DMS 273 (cell line): ENCODE measurements around the gene TMEM130.
A peak's percentile ranks its signal among the peaks of the same experiment; 100 is the strongest.

ENCODE experiments used
- DNase-seq: peaks from one replicate; lab custom pipeline; 2025; ENCODE audit not compliant: unreplicated experiment; lab: John Stamatoyannopoulos, UW

Gene TMEM130, protein sequence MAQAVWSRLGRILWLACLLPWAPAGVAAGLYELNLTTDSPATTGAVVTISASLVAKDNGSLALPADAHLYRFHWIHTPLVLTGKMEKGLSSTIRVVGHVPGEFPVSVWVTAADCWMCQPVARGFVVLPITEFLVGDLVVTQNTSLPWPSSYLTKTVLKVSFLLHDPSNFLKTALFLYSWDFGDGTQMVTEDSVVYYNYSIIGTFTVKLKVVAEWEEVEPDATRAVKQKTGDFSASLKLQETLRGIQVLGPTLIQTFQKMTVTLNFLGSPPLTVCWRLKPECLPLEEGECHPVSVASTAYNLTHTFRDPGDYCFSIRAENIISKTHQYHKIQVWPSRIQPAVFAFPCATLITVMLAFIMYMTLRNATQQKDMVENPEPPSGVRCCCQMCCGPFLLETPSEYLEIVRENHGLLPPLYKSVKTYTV

DNA sequence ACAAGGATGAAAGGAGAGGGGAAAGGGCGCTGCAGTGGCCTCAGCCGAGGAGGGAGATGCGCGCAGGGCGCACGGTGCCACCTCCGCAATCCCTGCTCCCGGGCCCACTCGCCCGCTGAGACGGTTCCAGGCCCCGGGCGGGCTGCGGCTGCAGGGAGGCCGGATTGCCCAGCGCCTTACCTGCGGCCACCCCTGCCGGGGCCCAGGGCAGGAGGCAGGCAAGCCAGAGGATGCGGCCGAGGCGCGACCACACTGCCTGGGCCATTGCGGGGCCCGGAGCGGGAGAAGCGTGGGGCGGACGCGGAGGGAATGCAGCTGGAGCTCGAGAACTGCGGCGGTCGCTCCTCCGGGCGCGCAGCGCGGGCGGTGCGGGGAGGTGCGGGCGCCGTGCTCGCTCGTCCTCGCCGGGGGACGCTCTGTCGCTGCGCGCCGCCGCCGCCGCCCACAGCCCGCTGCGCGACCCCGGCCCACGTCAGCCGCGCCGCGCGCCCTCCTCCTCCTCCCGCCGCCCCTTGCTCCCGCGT, at the start of gene TMEM130:
TMEM130 (minus strand) TSS at position 418 of the 524 bp plus-strand sequence; CDS start at position 265, 153 bp downstream.
- peak; percentile 71 for DNase-seq

DNA sequence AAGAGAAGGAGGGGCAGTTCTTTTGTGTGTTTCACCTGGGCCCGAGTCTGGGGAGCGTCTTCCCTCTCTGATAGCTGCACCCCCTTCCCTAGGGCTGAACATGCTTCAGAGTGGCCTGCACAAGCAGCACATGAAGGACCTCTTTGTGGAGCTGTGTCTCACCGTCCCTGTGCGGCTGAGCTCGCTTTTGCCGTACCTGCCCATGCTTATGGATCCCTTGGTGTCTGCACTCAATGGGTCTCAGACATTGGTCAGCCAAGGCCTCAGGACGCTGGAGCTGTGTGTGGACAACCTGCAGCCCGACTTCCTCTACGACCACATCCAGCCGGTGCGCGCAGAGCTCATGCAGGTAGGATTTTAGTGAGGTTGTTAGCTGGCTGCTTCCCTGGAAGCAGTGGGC, 47.5 kb upstream of the TMEM130 start:
- no peak for DNase-seq

DNA sequence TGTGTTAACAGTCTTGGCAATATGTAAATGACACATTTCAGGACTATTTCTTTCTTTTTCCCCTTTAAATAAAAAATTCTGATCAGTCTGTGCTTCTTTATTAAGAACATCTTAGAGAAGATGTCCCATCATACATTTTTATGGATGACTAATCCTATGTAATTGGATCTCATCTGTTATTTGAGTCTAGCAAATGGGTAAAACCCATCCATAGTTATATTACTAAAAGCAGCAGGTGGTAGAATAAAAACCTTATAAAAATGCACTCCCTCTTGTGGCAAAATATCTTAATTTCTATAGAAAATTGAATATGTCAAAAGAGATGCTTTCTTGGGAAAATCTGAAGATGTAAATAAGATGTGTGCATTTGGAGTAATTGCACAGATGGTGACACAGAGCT, 43.8 kb upstream of the TMEM130 start:
- DNase-seq = peak; percentile 18

DNA sequence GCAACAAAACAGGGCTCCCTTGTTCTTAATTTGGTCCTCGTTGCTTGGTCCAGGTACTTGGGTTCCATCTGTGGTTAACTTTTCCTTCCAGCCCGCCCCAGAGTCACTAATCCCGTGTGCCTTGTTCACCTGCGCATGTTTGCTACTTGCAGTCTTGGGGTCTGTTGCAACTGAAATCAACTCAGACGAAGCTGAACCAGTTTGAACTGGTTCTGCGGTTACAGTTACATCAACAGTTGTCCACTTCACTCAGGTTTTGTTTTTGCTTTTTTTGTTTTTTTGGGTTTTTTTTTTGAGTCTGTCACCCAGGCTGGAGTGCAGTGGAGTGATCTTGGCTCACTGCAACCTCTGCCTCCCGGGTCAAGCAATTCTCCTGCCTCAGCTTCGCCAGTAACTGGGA, 43.2 kb upstream of the TMEM130 start:
- DNase-seq = no peak

DNA sequence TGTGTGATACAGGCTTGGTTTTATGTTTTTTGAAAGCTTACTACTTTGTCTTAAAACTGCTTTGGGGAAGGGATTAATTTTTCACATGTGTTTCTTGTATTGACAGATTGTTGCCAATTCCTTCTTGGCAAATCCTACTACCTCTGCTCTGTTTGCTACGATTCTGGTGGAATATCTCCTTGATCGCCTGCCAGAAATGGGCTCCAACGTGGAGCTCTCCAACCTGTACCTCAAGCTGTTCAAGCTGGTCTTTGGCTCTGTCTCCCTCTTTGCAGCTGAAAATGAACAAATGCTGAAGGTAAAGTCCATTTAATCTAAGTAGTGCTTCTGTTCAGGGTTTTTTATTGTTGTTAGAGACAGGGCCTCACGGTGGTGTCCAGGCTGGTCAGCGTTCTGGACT, 42.1 kb upstream of the TMEM130 start:
- DNase-seq = peak; percentile 92

DNA sequence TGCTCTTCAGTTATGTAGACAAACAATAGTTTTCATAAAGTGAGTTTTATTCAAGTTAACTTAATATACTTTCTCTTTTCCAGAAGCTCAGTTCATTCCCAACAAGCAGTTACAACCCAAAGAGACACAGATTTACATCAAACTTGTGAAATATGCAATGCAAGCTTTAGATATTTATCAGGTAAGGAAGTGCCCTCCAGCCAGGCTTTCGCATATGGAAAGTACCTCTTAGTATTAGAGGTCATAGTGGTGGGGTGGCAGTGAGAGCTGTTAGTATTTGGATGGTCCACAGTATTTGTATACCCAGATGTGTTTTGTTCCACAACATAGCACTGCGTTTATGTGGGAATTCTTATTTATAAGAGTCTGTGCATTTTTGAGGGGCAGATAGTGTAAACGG, 40.6 kb upstream of the TMEM130 start:
- no peak for DNase-seq

DNA sequence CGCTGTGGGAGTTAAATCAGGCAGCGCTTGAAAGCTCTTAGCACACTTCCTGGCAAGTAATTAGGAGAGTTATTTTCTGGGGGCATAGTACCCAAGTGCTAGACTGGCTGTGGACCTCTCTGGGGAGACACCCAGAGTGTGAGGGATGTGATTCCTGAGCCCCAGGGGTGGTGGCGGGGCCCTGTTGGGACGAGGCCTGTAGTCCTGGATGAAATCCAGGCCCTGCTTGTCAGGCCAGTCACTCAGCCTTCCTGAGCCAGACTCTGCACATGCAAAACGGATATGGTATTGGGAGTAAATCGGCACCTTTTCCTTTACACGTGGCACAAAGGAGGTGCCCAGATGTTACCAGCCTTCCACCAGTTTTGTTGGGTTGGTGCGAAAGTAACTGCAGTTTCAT, 39.7 kb upstream of the TMEM130 start:
- DNase-seq = peak; percentile 15

DNA sequence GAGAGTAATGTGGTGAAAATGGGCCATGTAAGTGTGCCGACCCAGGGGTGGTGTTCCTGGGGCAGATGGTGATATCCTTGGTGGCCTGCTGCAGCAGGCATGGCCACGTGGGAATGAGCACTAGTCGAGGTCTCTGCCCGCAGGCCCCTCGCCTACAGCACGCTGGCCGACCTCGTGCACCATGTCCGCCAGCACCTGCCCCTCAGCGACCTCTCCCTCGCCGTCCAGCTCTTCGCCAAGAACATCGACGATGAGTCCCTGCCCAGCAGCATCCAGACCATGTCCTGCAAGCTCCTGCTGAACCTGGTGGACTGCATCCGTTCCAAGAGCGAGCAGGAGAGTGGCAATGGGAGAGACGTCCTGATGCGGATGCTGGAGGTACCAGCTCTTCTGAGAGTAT, 38.8 kb upstream of the TMEM130 start:
- no peak for DNase-seq

DNA sequence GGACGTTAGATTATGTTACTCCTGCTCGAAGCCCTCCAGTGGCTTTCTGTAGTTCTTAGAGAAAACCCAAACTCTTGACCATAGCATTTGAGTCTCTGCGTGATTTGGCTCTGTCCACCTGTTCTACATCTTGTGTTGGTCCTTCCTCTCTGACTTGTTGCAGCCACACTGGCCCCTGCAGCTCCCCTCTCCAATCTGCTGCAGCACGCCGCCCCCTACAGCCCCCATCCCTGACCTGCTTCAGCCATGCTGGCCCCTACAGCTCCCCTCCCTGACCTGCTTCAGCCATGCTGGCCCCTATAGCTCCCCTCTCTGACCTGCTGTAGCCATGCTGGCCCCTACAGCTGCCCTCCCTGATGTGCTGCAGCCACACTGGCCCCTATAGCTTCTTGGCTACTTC, 37.8 kb upstream of the TMEM130 start:
- no peak for DNase-seq

DNA sequence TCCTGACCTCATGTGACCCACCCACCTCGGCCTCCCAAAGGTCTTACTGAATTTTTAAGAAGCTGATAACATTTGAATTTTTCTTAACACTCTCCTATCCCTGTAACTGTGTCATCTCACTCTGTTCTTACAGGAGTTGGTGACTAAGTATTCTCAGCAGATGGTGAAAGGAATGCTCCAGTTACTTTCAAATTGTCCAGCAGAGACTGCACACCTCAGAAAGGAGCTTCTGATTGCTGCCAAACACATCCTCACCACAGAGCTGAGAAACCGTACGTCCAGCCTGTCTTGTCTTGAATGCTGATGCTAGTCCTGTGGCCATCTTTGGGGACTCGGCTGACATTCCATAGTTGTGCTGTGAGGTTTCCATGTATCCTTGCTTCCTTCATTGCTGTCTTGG, 33.4 kb upstream of the TMEM130 start:
- no peak for DNase-seq

DNA sequence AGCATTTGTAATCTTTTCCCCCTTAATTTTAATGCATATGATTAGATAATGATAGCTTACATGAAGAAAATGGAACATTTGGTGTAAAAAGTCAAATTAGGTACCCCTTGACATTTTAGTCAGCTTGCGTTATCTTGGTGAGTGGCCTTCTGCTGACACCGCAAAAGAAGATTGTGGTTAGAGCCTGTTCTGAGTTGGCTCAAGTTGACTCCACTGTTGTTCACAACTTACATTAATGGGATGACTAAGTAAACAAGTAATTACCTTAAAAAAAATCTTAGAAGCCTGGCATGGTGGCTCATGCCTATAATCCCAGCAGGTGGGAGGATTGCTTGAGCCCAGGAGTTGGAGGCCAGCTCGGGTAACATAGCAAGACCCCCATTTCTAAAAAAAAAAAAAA, 32.7 kb upstream of the TMEM130 start:
- DNase-seq = no peak

DNA sequence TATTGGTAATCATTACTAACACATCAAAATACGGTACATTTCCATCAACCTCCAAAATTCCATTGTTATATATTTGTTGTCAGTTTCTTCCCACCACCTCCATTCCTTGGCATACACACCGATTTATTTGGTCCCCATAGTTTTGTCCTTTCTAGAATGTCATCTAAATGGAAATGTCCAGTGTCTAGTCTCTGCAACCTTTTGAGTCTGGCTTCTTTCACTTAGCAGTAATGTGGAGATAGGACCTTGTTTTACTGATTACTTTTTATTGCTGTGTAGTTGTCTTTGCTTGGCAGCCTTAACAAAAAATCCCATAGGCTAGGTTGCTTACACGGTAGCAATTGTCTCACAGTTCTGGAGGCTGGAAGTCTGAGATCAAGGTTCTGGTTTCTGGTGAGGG, 31.0 kb upstream of the TMEM130 start:
- no peak for DNase-seq

DNA sequence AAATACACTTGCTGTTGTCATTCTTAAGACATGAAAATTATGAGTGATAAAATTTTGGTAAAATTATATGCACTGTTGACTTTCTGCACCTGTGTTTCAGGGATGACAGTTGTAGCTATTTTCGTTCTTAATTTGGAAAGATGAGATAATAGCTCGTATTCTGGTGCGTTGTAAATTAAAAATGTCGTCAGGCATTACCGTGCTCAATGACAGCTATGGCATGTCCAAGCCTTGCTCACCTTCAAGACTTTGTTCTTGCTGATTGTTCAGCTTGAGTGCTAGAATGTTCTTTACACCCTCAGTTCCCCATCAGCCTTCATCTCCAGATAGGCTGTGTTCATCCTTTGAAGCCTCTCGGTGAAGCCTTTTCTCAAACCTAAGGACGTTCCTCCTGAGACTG, 30.0 kb upstream of the TMEM130 start:
- DNase-seq = no peak

DNA sequence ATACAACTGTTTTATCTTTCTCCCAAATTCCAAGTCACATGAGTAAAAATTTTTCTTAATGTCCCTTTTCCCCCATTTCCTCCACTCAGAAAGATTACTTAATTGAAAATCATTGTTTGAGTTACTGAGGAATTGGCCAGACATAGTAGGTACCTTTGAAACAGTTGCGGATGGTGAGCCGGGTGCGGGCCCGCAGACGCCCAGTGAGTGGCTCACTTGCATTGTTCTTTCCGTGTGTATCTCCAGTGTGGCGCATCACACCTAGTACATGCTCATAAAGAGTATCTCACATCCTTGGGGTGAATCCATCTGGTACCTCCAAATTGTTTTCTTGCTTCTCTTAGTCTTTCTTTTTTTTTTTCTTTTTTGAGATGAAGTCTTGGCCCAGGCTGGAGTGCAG, 22.8 kb upstream of the TMEM130 start:
- no peak for DNase-seq

DNA sequence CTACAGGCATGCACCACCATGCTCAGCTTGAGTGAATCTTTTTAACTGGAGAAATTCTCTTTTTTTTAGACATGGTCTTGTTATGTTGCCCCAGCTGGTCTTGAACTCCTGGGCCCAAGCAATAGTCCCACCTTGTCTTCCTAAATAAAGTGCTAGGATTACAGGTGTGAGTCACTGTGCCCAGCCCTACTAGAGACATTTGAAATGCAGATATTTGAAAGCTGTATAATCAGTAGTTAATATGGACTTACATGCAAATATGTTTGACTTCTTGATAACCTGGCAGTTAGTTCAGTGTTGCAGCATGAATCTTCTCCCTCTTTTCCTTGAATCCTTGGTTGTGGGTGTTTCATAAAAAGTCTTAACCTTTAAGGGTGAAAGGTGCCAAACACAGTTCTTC, 17.2 kb upstream of the TMEM130 start:
- no peak for DNase-seq

DNA sequence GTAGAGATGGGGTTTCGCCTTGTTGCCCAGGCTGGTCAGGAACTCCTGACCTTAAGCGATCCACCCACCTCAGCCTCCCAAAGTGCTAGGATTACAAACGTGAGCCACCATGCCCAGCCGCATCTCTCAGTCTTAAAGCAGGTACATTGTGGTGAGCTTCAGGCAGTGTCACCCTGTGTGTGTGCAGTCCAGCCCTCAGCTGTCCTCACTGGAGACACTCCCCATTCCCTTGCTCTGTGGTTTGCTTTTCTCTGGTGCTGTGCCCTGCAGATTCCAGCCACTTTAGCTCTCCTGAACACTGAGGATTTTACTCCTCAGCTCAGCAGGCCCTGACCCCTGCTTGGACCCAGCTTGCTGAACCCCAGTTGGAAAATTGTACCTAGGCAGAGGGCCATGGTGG, 14.6 kb upstream of the TMEM130 start:
- DNase-seq = no peak

DNA sequence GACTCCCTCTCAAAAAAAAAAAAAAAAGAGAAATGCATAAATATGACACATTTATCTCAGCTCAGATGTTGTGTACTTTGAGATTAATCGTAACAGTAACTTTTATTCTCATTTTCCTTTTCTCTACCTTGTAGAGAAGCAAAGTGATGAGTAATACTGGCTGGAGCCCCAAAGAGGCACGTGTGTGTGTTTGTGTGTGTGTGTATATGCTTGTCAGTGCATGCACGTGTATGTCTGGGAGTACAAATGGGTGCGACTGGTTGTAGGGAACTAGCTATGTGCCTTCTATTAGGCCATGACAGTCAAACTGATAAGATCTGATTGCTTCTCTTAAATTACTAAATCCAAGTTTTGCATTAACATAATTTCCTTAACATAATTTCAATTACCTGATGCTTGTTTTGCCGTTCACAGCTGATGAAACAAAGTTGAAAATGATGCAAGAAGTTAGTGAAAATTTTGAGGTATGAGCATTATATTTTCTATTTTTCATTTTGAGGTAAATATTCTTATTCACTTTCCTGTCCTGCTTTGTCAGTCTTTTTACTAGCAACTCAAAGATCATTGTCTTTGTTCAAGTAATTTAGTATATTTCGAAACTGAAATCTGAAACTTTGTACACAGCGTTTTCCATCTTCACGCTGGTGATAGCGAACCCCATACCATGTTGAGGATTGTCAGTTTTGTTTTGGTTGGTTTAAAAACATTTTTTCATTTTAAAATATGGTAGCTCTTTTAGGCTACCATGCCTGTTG, 11.9 kb upstream of the TMEM130 start:
- DNase-seq = no peak

DNA sequence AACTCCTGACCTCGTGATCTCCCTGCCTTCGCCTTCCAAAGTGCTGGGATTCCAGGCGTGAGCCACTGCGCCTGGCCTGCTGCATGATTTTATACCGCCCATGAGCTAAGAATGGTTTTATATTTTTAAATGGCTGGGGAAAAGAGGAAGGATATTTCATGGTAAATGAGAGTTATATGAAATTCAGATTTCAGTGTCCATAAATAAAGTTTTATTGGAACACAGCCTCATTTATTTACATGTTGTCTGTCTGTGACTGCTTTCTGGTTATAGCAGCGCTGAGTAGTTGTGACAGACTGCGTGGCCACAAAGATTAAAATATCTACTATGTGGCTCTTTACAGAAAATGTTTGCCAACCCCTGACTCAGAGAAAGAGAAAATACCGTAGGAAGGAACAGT, 10.7 kb upstream of the TMEM130 start:
- DNase-seq = no peak

DNA sequence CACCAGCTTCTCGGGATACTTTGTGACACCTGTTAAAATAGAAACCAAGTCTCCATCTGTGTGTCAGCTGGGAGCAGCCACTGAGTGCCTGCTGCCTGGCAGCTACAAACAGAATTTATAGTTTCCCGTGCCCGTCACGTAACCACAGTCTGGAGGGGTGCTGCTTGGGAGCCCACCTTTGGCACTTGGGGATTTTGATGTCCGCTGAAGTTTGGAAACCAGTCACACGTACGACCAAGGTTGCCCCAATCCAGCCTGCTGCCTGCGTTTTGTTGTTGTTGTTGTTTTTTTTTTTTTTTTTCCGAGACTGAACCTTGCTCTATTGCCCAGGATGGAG, 10.1 kb upstream of the TMEM130 start:
- DNase-seq = no peak

DNA sequence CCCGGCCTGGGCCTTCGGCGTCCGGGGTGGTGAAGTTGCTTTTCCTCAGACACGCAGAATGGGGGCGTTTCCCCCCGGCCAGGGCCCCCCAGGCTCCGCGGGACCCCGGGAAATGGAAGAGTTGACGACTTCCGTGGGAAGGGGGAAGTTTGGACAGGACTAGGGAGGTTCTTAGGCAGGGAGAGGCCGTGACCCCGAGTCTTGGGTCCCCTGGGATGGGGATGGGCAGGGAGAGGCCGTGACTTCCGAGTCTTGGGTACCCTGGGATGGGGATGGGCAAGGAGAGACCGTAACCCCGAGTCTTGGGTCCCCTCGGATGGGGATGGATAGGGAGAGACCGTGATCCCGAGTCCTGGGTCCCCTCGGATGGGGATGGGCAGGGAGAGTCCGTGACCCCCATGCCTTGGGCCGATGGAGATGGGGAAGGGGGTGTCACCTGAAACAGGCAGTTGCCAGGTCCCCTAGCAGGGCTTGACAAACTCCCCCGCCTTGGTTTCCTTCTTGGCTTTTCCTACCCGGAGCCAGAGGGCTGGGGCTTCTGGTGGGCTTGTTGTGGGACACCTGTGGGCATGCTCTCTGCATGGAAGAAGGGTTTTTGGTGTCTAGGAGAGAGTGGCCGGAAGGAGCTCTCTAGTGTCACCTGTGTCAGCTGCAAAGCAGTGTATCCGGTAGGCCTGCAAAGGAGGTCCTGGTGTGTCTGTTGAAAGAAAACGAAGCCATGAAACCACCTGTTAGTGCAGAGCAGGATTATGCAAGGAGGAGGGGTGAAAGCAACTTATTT, 9.6 kb upstream of the TMEM130 start:
- DNase-seq = peak; percentile 74

DNA sequence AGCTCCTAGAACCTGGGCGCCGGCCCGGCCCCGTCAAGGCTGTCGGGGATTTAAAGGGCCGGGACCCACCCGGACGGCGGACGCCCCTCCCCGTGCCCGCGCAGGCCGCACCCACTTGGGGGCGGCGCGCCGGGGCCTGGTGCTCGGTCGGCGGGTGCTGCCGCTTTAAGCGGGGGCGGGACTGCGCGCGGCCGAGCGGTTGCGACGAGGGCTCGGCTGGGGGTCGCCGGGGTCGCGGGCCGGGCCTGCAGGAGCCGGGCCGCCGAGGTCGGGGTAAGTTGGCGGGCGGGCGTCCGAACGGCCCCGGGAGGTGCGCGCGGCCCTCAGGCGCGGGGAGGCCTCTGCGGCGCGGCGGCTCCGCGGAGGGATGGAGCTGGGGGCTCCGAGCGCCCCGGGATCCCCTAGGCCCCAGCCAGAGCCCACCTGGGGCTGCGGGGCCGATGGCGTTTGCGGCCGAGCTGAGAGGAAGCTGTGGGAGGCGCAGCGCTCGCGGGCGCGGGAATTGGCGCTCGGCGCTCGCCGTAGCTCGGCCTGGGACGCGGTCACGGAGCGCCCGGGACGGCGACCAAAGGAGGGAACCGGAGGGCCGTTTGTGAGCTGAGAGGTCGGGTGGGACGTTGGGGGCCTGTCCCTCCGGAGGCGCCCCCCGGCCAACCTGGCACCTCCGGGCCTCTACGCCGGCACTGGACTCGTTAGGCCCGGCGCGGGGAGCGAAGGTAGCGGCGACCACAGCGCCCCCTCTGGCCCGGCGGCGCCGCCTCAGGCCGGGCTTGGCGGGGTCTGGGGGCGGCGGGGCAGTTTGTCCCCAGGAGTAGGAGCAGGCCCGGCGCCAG, 8.8 kb upstream of the TMEM130 start, which contains the start of gene TRRAP:
TRRAP (plus strand) TSS at position 168 of the 833 bp plus-strand sequence. CDS start 2,619 bp downstream, outside the sequence.
- peak; percentile 93 for DNase-seq
